IPS-20b (cell line): ENCODE measurements around the gene ABCF3.
A peak's percentile ranks its signal among the peaks of the same experiment; 100 is the strongest.
"Not testable (repeated sequence)": the region's sequence is repeated elsewhere in the genome, so short reads cannot be mapped to it uniquely, and the experiment has no call there.

Experiments
- H3K27ac ChIP-seq: one replicate; pipeline ENCODE4 v1.5.1; 2013; ENCODE audit warnings: low read length
- H3K27me3 ChIP-seq: 2 replicates; pipeline ENCODE4 v1.6.1; 2013; ENCODE audit warnings: mild to moderate bottlenecking, low read length, inconsistent platforms; ENCODE audit not compliant: insufficient read depth
- H3K36me3 ChIP-seq: 2 replicates; pipeline ENCODE4 v1.6.1; 2013; ENCODE audit warnings: low read depth, mild to moderate bottlenecking, inconsistent platforms, low read length, moderate library complexity; ENCODE audit not compliant: insufficient read depth
- H3K4me1 ChIP-seq: 2 replicates; pipeline ENCODE4 v1.6.1; 2013; ENCODE audit warnings: mild to moderate bottlenecking, control low read depth, inconsistent platforms, low read length, moderate library complexity; ENCODE audit not compliant: insufficient read depth
- H3K4me3 ChIP-seq: 2 replicates; pipeline ENCODE4 v1.5.1; 2013; ENCODE audit warnings: mild to moderate bottlenecking, low read length, inconsistent platforms
- H3K9ac ChIP-seq: 2 replicates; pipeline ENCODE4 v1.6.1; 2013; ENCODE audit warnings: low read depth, mild to moderate bottlenecking, inconsistent platforms, low read length, moderate library complexity
- H3K9me3 ChIP-seq: 2 replicates; pipeline ENCODE4 v1.6.1; 2013; ENCODE audit warnings: mild to moderate bottlenecking, low read depth, low read length, inconsistent platforms; ENCODE audit not compliant: insufficient read depth

ABCF3 gene

GRCh38 chr3:184186184-184186901, at the start of gene ABCF3:
Gene ABCF3, plus strand, starts transcription at chr3:184186199. Its CDS starts 9 bp downstream, at chr3:184186208.
- H3K4me3 ChIP-seq = peak within 1 kb of the TSS; percentile 100
- H3K9me3 ChIP-seq = no peaks in the 10 kb centered on the region
- H3K27ac ChIP-seq = peak within 1 kb of the TSS; percentile 97
- H3K36me3 ChIP-seq = peaks cover 78% of the 10 kb centered on the region
- H3K27me3 ChIP-seq = no peaks in the 10 kb centered on the region
- H3K4me1 ChIP-seq = peaks cover 12% of the 10 kb centered on the region; the same call in 1 of the 2 replicates
- H3K9ac ChIP-seq = peak within 1 kb of the TSS; percentile 94

- no peaks in the 10 kb centered on the region for H3K9me3 ChIP-seq
- H3K4me1 ChIP-seq = peaks cover 7% of the 10 kb centered on the region; the same call in 1 of the 2 replicates
- no peak overlapping the region for H3K27ac ChIP-seq
- H3K4me3 ChIP-seq = no peak overlapping the region
- no peak overlapping the region for H3K9ac ChIP-seq
- H3K36me3 ChIP-seq = peaks cover 68% of the 10 kb centered on the region
- H3K27me3 ChIP-seq = no peaks in the 10 kb centered on the region
Observed at GRCh38 chr3:184140436-184140835, 45.6 kb upstream of the ABCF3 start.

GRCh38 chr3:184142199-184142598, 43.8 kb upstream of the ABCF3 start:
- Histone ChIP-seq H3K9me3 (no peaks in the 10 kb centered on the region), H3K27ac (no peak overlapping the region), H3K4me3 (no peak overlapping the region), H3K9ac (no peak overlapping the region), H3K27me3 (no peaks in the 10 kb centered on the region), H3K4me1 (no peaks in the 10 kb centered on the region), H3K36me3 (peaks cover 72% of the 10 kb centered on the region)

GRCh38 chr3:184143327-184143726, 42.7 kb upstream of the ABCF3 start:
- H3K9me3 ChIP-seq = no peaks in the 10 kb centered on the region
- H3K27me3 ChIP-seq = no peaks in the 10 kb centered on the region
- no peak overlapping the region for H3K27ac ChIP-seq
- H3K9ac ChIP-seq = no peak overlapping the region
- H3K36me3 ChIP-seq = peaks cover 64% of the 10 kb centered on the region
- H3K4me1 ChIP-seq = no peaks in the 10 kb centered on the region
- H3K4me3 ChIP-seq = no peak overlapping the region

- peaks cover 64% of the 10 kb centered on the region for H3K36me3 ChIP-seq
- H3K4me1 ChIP-seq = no peaks in the 10 kb centered on the region
- no peak overlapping the region for H3K4me3 ChIP-seq
- H3K9ac ChIP-seq = no peak overlapping the region
- no peak overlapping the region for H3K27ac ChIP-seq
- H3K27me3 ChIP-seq = no peaks in the 10 kb centered on the region
- no peaks in the 10 kb centered on the region for H3K9me3 ChIP-seq
Observed at GRCh38 chr3:184144505-184144904, 41.5 kb upstream of the ABCF3 start.

GRCh38 chr3:184145111-184145524, 40.9 kb upstream of the ABCF3 start:
- no peaks in the 10 kb centered on the region for H3K4me1 ChIP-seq
- H3K4me3 ChIP-seq = no peak overlapping the region
- no peaks in the 10 kb centered on the region for H3K9me3 ChIP-seq
- no peaks in the 10 kb centered on the region for H3K27me3 ChIP-seq
- H3K36me3 ChIP-seq = peaks cover 60% of the 10 kb centered on the region
- H3K27ac ChIP-seq = no peak overlapping the region
- H3K9ac ChIP-seq = no peak overlapping the region

- H3K9ac ChIP-seq = no peak overlapping the region
- no peaks in the 10 kb centered on the region for H3K27me3 ChIP-seq
- H3K9me3 ChIP-seq = no peaks in the 10 kb centered on the region
- no peak overlapping the region for H3K4me3 ChIP-seq
- H3K36me3 ChIP-seq = peaks cover 53% of the 10 kb centered on the region
- H3K4me1 ChIP-seq = no peaks in the 10 kb centered on the region
- no peak overlapping the region for H3K27ac ChIP-seq
Observed at GRCh38 chr3:184145751-184146270, 40.2 kb upstream of the ABCF3 start.

GRCh38 chr3:184148076-184148475, 37.9 kb upstream of the ABCF3 start:
- no peak overlapping the region for H3K27ac ChIP-seq
- peaks cover 31% of the 10 kb centered on the region for H3K36me3 ChIP-seq
- H3K9me3 ChIP-seq = no peaks in the 10 kb centered on the region
- no peaks in the 10 kb centered on the region for H3K27me3 ChIP-seq
- no peak overlapping the region for H3K4me3 ChIP-seq
- no peak overlapping the region for H3K9ac ChIP-seq
- H3K4me1 ChIP-seq = no peaks in the 10 kb centered on the region

GRCh38 chr3:184149123-184149522, 36.9 kb upstream of the ABCF3 start:
- no peak overlapping the region for H3K27ac ChIP-seq
- peaks cover 20% of the 10 kb centered on the region for H3K36me3 ChIP-seq
- H3K9ac ChIP-seq = no peak overlapping the region
- H3K4me1 ChIP-seq = no peaks in the 10 kb centered on the region
- no peak overlapping the region for H3K4me3 ChIP-seq
- no peaks in the 10 kb centered on the region for H3K9me3 ChIP-seq
- H3K27me3 ChIP-seq = no peaks in the 10 kb centered on the region

GRCh38 chr3:184149770-184150169, 36.2 kb upstream of the ABCF3 start:
- H3K9me3 ChIP-seq, H3K9ac ChIP-seq, H3K27ac ChIP-seq, H3K27me3 ChIP-seq, H3K4me1 ChIP-seq, H3K4me3 ChIP-seq: not testable (repeated sequence)
- H3K36me3 ChIP-seq = peaks cover 14% of the 10 kb centered on the region

GRCh38 chr3:184154885-184155643, 30.9 kb upstream of the ABCF3 start, which contains the start of gene DVL3:
Gene DVL3, plus strand, starts transcription at chr3:184155377. Its CDS starts 259 bp downstream, at chr3:184155636.
- Histone ChIP-seq H3K36me3 (no peaks in the 10 kb centered on the region), H3K27me3 (no peaks in the 10 kb centered on the region), H3K9ac (peak within 1 kb of the TSS; percentile 95), H3K9me3 (no peaks in the 10 kb centered on the region), H3K27ac (peak within 1 kb of the TSS; percentile 54), H3K4me3 (peak within 1 kb of the TSS; percentile 98), H3K4me1 (0 out of 2 replicates have a peak, but pooled peaks cover 2% of the 10 kb centered on the region)
